ENCODE results near the gene YY1.
"Not testable (repeated sequence)": the region's sequence is repeated elsewhere in the genome, so short reads cannot be mapped to it uniquely, and the experiment has no call there.

The YY1 gene

GRCh38 chr14:100303925-100304324 lies 65.0 kb downstream of the YY1 start:
- no peak overlapping the region for H3K27ac ChIP-seq (ENCODE audit: low read length)
- H3K4me1 ChIP-seq (ENCODE audit: control insufficient read depth in 1 of 2, insufficient read depth in 2 of 2, low read length in 2 of 2), result peaks cover 8 to 17% of the 10 kb centered on the region in 2 donors
- no peaks in the 10 kb centered on the region for H3K9me3 ChIP-seq (ENCODE audit: control insufficient read depth in 1 of 2, low read length in 2 of 2)
- H3K36me3 ChIP-seq (ENCODE audit: control insufficient read depth in 1 of 2, insufficient read depth in 2 of 2, low read length in 2 of 2), result no peaks in the 10 kb centered on the region
- no peak overlapping the region for H3K4me3 ChIP-seq (ENCODE audit: low read depth in 1 of 2, low read length in 2 of 2)
- H3K27me3 ChIP-seq (ENCODE audit: low read depth, low read length), result no peaks in the 10 kb centered on the region

GRCh38 chr14:100304825-100305323 lies 65.9 kb downstream of the YY1 start:
- no peaks in the 10 kb centered on the region for H3K27me3 ChIP-seq (ENCODE audit: low read depth, low read length)
- H3K36me3 ChIP-seq (ENCODE audit: control insufficient read depth in 1 of 2, insufficient read depth in 2 of 2, low read length in 2 of 2), result no peaks in the 10 kb centered on the region
- peak overlapping the region; percentile 39 for H3K27ac ChIP-seq (ENCODE audit: low read length)
- H3K9me3 ChIP-seq (ENCODE audit: control insufficient read depth in 1 of 2, low read length in 2 of 2), result no peaks in the 10 kb centered on the region
- H3K4me1 ChIP-seq (ENCODE audit: control insufficient read depth in 1 of 2, insufficient read depth in 2 of 2, low read length in 2 of 2), result peaks cover 8 to 17% of the 10 kb centered on the region in 2 donors
- peak overlapping the region; percentile 52 to 88 for H3K4me3 ChIP-seq (ENCODE audit: low read depth in 1 of 2, low read length in 2 of 2)

GRCh38 chr14:100305324-100306100 lies 66.6 kb downstream of the YY1 start:
- Histone ChIP-seq H3K9me3 (ENCODE audit: control insufficient read depth in 1 of 2, low read length in 2 of 2) (no peaks in the 10 kb centered on the region), H3K4me1 (ENCODE audit: control insufficient read depth in 1 of 2, insufficient read depth in 2 of 2, low read length in 2 of 2) (peaks cover 8 to 17% of the 10 kb centered on the region in 2 donors), H3K27ac (ENCODE audit: low read length) (peak overlapping the region; percentile 39), H3K27me3 (ENCODE audit: low read depth, low read length) (no peaks in the 10 kb centered on the region), H3K4me3 (ENCODE audit: low read depth in 1 of 2, low read length in 2 of 2) (peak overlapping the region; percentile 52 to 88), H3K36me3 (ENCODE audit: control insufficient read depth in 1 of 2, insufficient read depth in 2 of 2, low read length in 2 of 2) (no peaks in the 10 kb centered on the region)

GRCh38 chr14:100306101-100306997 lies 67.4 kb downstream of the YY1 start, which contains the start of gene SLC25A29:
TSS of gene SLC25A29 (minus strand) at chr14:100306444. CDS start at chr14:100306232, 212 bp downstream.
- peak within 1 kb of the TSS; percentile 60 for H3K27ac ChIP-seq (ENCODE audit: low read length)
- H3K4me3 ChIP-seq (ENCODE audit: low read depth in 1 of 2, low read length in 2 of 2), result peak within 1 kb of the TSS; percentile 60 to 88
- H3K9me3 ChIP-seq (ENCODE audit: control insufficient read depth in 1 of 2, low read length in 2 of 2), result no peaks in the 10 kb centered on the region
- H3K36me3 ChIP-seq (ENCODE audit: control insufficient read depth in 1 of 2, insufficient read depth in 2 of 2, low read length in 2 of 2), result no peaks in the 10 kb centered on the region
- peaks cover 8 to 17% of the 10 kb centered on the region in 2 donors for H3K4me1 ChIP-seq (ENCODE audit: control insufficient read depth in 1 of 2, insufficient read depth in 2 of 2, low read length in 2 of 2)
- H3K27me3 ChIP-seq (ENCODE audit: low read depth, low read length), result no peaks in the 10 kb centered on the region

DNA sequence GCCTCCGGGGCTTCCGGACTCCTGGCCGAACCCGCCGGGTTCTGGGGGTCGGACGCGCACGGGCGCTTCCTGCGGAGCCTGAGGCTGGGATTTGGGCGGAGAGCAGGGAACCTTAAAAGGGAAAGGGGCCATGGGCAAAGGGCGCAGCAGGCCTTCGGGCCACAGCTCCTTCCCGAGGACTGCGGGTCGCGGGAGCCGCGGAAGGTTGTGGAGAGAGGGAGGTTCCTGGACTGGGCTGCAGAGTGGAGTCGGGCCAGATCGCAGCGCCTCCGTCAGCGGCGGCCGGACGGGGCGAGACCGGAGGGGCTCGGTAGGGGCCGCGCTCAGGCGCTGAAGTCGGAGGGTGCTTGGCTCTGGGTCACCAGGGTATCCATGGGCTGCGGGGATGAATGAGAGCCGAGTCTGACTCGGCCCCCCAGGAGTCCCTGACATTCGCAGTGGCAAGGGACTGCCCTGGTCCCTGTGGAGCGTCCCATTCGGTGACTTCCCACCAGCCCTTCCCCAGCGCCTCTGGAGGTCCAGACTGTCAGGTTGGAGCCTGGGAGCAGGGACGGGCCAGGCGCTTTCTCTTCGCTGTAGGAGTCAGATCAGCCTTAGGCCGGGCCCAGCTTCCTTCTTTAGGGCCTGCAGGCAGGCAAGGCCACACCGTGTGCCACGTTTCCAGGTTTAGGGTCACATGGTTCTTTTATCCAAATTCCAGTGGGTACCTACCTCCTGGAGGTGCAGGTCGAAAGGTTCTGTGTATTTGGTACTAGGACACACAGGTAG lies 68.2 kb downstream of the YY1 start:
- H3K27me3 ChIP-seq (ENCODE audit: low read depth, low read length), result no peaks in the 10 kb centered on the region
- H3K27ac ChIP-seq (ENCODE audit: low read length), result peak overlapping the region; percentile 60
- peaks cover 8 to 17% of the 10 kb centered on the region in 2 donors for H3K4me1 ChIP-seq (ENCODE audit: control insufficient read depth in 1 of 2, insufficient read depth in 2 of 2, low read length in 2 of 2)
- H3K9me3 ChIP-seq (ENCODE audit: control insufficient read depth in 1 of 2, low read length in 2 of 2), result no peaks in the 10 kb centered on the region
- no peaks in the 10 kb centered on the region for H3K36me3 ChIP-seq (ENCODE audit: control insufficient read depth in 1 of 2, insufficient read depth in 2 of 2, low read length in 2 of 2)
- H3K4me3 ChIP-seq (ENCODE audit: low read depth in 1 of 2, low read length in 2 of 2), result peak overlapping the region; percentile 60 to 88

- no peaks in the 10 kb centered on the region for H3K27me3 ChIP-seq (ENCODE audit: low read depth, low read length)
- H3K27ac ChIP-seq (ENCODE audit: low read length), result no peak overlapping the region
- peaks cover 8 to 17% of the 10 kb centered on the region in 2 donors for H3K4me1 ChIP-seq (ENCODE audit: control insufficient read depth in 1 of 2, insufficient read depth in 2 of 2, low read length in 2 of 2)
- no peaks in the 10 kb centered on the region for H3K9me3 ChIP-seq (ENCODE audit: control insufficient read depth in 1 of 2, low read length in 2 of 2)
- H3K4me3 ChIP-seq (ENCODE audit: low read depth in 1 of 2, low read length in 2 of 2), result peak overlapping the region in 1 of 2 donors; percentile 60
- H3K36me3 ChIP-seq (ENCODE audit: control insufficient read depth in 1 of 2, insufficient read depth in 2 of 2, low read length in 2 of 2), result no peaks in the 10 kb centered on the region
Measured at GRCh38 chr14:100307766-100308426, 69.0 kb downstream of the YY1 start.

DNA sequence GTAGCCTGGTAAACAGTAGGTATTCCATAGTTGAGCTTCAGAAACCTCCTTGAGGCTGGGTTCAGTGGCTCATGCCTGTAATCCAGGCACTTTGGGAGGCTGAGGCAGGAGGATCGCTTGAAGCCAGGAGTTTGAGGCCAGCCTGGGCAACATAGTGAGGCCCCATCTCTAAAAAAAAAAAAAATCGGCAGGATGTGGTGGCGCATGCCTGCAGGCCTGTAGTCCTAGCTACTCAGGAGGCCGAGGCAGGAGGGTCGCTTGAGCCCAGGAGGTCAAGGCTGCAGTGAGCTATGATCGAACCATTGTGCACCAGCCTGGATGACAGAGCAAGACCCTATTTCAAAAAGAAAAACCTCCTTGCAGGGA lies 69.5 kb downstream of the YY1 start:
- not testable (repeated sequence) for H3K27ac ChIP-seq (ENCODE audit: low read length)
- H3K4me1 ChIP-seq (ENCODE audit: control insufficient read depth in 1 of 2, insufficient read depth in 2 of 2, low read length in 2 of 2), result peaks cover 8 to 17% of the 10 kb centered on the region in 2 donors

DNA sequence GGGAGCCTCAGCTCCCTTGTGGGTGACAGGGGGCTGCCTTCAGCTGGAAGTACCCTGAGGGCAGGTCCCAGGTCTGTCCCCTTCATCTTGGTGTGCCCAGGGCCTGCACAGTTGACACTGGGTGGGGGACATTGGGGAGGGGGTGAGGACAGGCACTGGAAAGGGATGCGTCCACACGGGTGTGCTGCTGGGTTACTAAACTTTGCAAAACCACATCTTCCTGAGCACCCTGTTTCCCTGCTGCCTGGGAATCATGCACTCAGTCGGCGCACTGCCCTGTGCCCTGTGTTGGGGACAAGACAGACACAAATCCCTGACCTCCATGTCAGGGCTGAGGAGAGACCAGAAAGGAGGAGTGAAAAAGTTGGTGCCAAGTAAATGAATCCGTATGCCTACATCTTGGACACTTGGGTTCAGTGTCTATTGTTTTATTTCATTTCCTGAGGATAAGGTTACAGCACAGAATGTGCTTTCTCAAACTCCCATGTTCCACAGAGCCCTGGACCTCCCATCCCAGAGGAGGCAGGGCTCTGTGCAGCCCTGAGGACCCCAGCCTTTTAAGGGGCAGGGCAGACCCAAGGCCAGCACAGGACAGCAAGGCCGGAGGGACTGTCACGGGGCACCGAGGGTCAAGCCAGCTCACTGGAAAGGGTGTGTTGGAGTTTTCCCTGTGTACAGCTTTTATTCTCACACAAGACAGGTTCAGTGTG lies 70.2 kb downstream of the YY1 start:
- H3K4me3 ChIP-seq (ENCODE audit: low read depth in 1 of 2, low read length in 2 of 2), result no peak overlapping the region
- no peaks in the 10 kb centered on the region for H3K36me3 ChIP-seq (ENCODE audit: control insufficient read depth in 1 of 2, insufficient read depth in 2 of 2, low read length in 2 of 2)
- no peaks in the 10 kb centered on the region for H3K27me3 ChIP-seq (ENCODE audit: low read depth, low read length)
- no peaks in the 10 kb centered on the region for H3K9me3 ChIP-seq (ENCODE audit: control insufficient read depth in 1 of 2, low read length in 2 of 2)
- peaks cover 8 to 16% of the 10 kb centered on the region in 2 donors for H3K4me1 ChIP-seq (ENCODE audit: control insufficient read depth in 1 of 2, insufficient read depth in 2 of 2, low read length in 2 of 2)
- no peak overlapping the region for H3K27ac ChIP-seq (ENCODE audit: low read length)

More for the DNA sequence above, 69.5 kb downstream of the YY1 start:
- H3K27me3 ChIP-seq (ENCODE audit: low read depth, low read length); H3K4me3 ChIP-seq (ENCODE audit: low read depth in 1 of 2, low read length in 2 of 2); H3K9me3 ChIP-seq (ENCODE audit: control insufficient read depth in 1 of 2, low read length in 2 of 2); H3K36me3 ChIP-seq (ENCODE audit: control insufficient read depth in 1 of 2, insufficient read depth in 2 of 2, low read length in 2 of 2): not testable (repeated sequence)

DNA sequence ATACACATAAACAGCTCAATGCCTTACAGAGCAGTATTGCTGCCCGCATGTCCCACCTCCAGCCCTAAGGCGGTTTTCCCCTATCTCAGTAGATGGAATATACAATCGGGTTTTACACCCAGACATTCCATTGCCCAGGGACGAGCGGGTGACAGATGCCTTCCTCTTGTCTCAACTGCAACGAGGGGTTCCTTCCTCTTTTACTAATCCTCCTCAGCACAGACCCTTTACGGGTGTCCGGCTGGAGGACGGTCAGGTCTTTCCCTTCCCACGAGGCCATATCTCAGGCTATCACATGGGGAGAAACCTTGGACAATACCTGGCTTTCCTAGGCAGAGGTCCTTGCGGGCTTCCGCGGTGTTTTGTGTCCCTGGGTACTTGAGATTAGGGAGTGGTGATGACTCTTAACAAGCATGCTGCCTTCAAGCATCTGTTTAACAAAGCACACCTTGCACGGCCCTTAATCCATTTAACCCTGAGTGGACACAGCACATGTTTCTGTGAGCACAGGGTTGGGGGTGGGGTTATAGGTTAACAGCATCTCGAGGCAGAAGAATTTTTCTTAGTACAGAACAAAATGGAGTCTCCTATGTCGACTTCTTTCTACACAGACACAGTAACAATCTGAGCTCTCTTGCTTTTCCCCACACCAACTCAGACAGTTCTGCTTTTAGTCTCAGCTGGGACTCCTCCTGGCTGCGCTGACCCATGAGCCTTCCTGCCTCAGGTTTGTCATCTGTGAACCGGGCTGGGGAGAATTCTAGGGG lies 73.3 kb downstream of the YY1 start:
- not testable (repeated sequence) for H3K4me1 ChIP-seq (ENCODE audit: control insufficient read depth in 1 of 2, insufficient read depth in 2 of 2, low read length in 2 of 2); H3K27ac ChIP-seq (ENCODE audit: low read length); H3K4me3 ChIP-seq (ENCODE audit: low read depth in 1 of 2, low read length in 2 of 2); H3K36me3 ChIP-seq (ENCODE audit: control insufficient read depth in 1 of 2, insufficient read depth in 2 of 2, low read length in 2 of 2); H3K9me3 ChIP-seq (ENCODE audit: control insufficient read depth in 1 of 2, low read length in 2 of 2); H3K27me3 ChIP-seq (ENCODE audit: low read depth, low read length)
